B cell (primary cell): ENCODE measurements around the gene GTF3C4. TPM values are rescaled to one million over a fixed set of nuclear protein-coding genes. Genes with fewer than 3 reads are reported as not detected.

Source experiments
- ATAC-seq: fragments of 200-7000 bp; cut with Tn5 transposase; one replicate; pipeline ENCODE4 v1.10.0; 2021; ENCODE audit warnings: low read depth, mild to moderate bottlenecking, moderate number of reproducible peaks, moderate library complexity
- CTCF ChIA-PET: fragments of 350-600 bp; sonication (Branson Sonifier 250); formaldehyde crosslinking; loops from one replicate; lab custom pipeline; 2021; ENCODE audit warnings: antibody characterized with exemption, inconsistent platforms; lab: Charles Lee
- POLR2A ChIA-PET: fragments of 350-600 bp; sonication (Branson Sonifier 250); formaldehyde crosslinking; loops from one replicate; lab custom pipeline; 2021; ENCODE audit warnings: antibody characterized with exemption; lab: Charles Lee
- DNase-seq: peaks from one replicate; pipeline ENCODE4 v3.0.0; 2013
- H2AFZ ChIP-seq: 2 replicates; pipeline ENCODE4 v1.6.1; 2012; ENCODE audit warnings: mild to moderate bottlenecking, low read depth, low read length; ENCODE audit not compliant: insufficient read depth, poor library complexity, severe bottlenecking
- H3K27ac ChIP-seq, 2 donors: 1 replicate in 1 of 2; 2 replicates in 1 of 2; pipeline ENCODE4 v1.5.1; 2012 to 2013; ENCODE audit warnings: low read length in 2 of 2, mild to moderate bottlenecking in 2 of 2, moderate library complexity in 1 of 2
- H3K27me3 ChIP-seq, 4 experiments: fragments of 200-600 bp in 1 of 4; sonication (generic) in 1 of 4; replicated peaks in 1 of 4; 1 replicate in 2 of 4; 2 replicates in 2 of 4; pipeline versions ENCODE4 v1.6.1 to v1.7.0; 2013 to 2016; ENCODE audit warnings: low read length in 3 of 4, mild to moderate bottlenecking in 2 of 4, mixed read lengths in 1 of 4, moderate library complexity in 1 of 4; ENCODE audit not compliant: insufficient read depth in 4 of 4, control insufficient read depth in 3 of 4; ENCODE audit errors: control extremely low read depth in 1 of 4
- H3K36me3 ChIP-seq, 2 experiments: replicated peaks in 1 of 2; 1 replicate in 1 of 2; 2 replicates in 1 of 2; pipeline versions ENCODE4 v1.6.1 to v1.7.1; 2013; ENCODE audit warnings: low read length in 1 of 2; ENCODE audit not compliant: insufficient read depth in 2 of 2, control insufficient read depth in 1 of 2; ENCODE audit errors: control extremely low read depth in 1 of 2, extremely low read depth in 1 of 2
- H3K4me1 ChIP-seq, 2 donors: fragments of 200-600 bp in 1 of 2; sonication (generic) in 1 of 2; 1 replicate in 1 of 2; 2 replicates in 1 of 2; pipeline versions ENCODE4 v1.5.1 to v1.6.1; 2013 to 2017; ENCODE audit warnings: low read length in 2 of 2; ENCODE audit not compliant: control insufficient read depth in 2 of 2, insufficient read depth in 2 of 2
- H3K4me2 ChIP-seq: replicated peaks from 2 replicates; pipeline ENCODE3; 2012; ENCODE audit warnings: mild to moderate bottlenecking, low read depth, low read length; ENCODE audit not compliant: poor library complexity, severe bottlenecking
- H3K4me3 ChIP-seq, 5 experiments: fragments of 200-600 bp in 1 of 5; sonication (generic) in 1 of 5; 1 replicate in 3 of 5; 2 replicates in 2 of 5; pipeline versions ENCODE4 v1.5.1 to v1.7.0; 2011 to 2016; ENCODE audit warnings: low read length in 4 of 5, mild to moderate bottlenecking in 4 of 5, low read depth in 2 of 5, control low read depth in 1 of 5, moderate library complexity in 1 of 5; ENCODE audit not compliant: insufficient read depth in 1 of 5; ENCODE audit errors: control extremely low read depth in 1 of 5, extremely low read depth in 1 of 5
- H3K79me2 ChIP-seq: fragments of 200-600 bp; sonication (generic); one replicate; pipeline ENCODE4 v1.6.0; 2016; ENCODE audit warnings: low read length; ENCODE audit not compliant: control insufficient read depth, insufficient read depth
- H3K9ac ChIP-seq: fragments of 200-600 bp; sonication (generic); 2 replicates; pipeline ENCODE4 v1.6.1; 2017; ENCODE audit warnings: mild to moderate bottlenecking, low read length, moderate library complexity
- H3K9me3 ChIP-seq, 3 donors: one replicate each; pipeline versions ENCODE4 v1.6.1 to v1.7.1; 2013; ENCODE audit warnings: low read length in 2 of 3; ENCODE audit not compliant: control insufficient read depth in 2 of 3, insufficient read depth in 1 of 3; ENCODE audit errors: control extremely low read depth in 1 of 3
- H4K20me1 ChIP-seq: 2 replicates; pipeline ENCODE4 v1.6.0; 2012; ENCODE audit warnings: mild to moderate bottlenecking, low read length; ENCODE audit not compliant: insufficient read depth, control insufficient read depth, poor library complexity, severe bottlenecking
- H3K27ac Mint-ChIP-seq: one replicate; pipeline ENCODE4 v1.8.0; 2021; ENCODE audit warnings: mixed read lengths
- H3K27me3 Mint-ChIP-seq: one replicate; pipeline ENCODE4 v1.8.0; 2021; ENCODE audit warnings: mixed read lengths
- H3K4me1 Mint-ChIP-seq: one replicate; pipeline ENCODE4 v1.8.0; 2021; ENCODE audit warnings: mixed read lengths
- H3K4me3 Mint-ChIP-seq: one replicate; pipeline ENCODE4 v1.8.0; 2021; ENCODE audit warnings: mixed read lengths
- H3K9me3 Mint-ChIP-seq: one replicate; pipeline ENCODE4 v1.8.0; 2022; ENCODE audit warnings: mixed read lengths; ENCODE audit not compliant: insufficient read depth
- EZH2 ChIP-seq: IDR thresholded peaks from 2 replicates; pipeline ENCODE4 v1.6.1; 2012; ENCODE audit warnings: borderline replicate concordance, low read depth, mild to moderate bottlenecking, moderate library complexity, low read length; ENCODE audit not compliant: insufficient read depth, poor library complexity, severe bottlenecking
- WGBS: methylation state at CpG from one replicate; pipeline ENCODE4 v1.1.5; 2013; ENCODE audit warnings: missing lambda C conversion rate; ENCODE audit not compliant: insufficient coverage; 5-methylcytosine and 5-hydroxymethylcytosine counted together
- intact Hi-C: fragments of 100-400 bp; cut with micrococcal nuclease; formaldehyde crosslinking; loops from one replicate; pipeline ENCODE4 v1.10.0; 2022
- polyA plus RNA-seq: library from polyadenylated mRNA; depleted of rRNA; stranded (reverse); fragments of >200 nt; gene quantifications from 2 replicates; pipeline ENCODE4 v1.2.3, GENCODE V29; 2012
- total RNA-seq, 2 donors: library from RNA; stranded (reverse); fragments of 120-200 nt in 1 of 2; gene quantifications; 1 replicate in 1 of 2; 2 replicates in 1 of 2; pipeline versions ENCODE4 v1.2.3 to v1.2.4, GENCODE V29; 2013 to 2022
- TF ChIP-seq, protein P1 (sequence below): fragments of 200-600 bp; IDR thresholded peaks from one replicate; pipeline ENCODE4 v1.8.0; 2022; ENCODE audit warnings: antibody characterized with exemption, mild to moderate bottlenecking

Gene GTF3C4
- total and polyA plus RNA-seq, 2 donors (not counting 1 experiment from before 2014, with no cell fraction given): 1.5 to 17.0 TPM

DNA sequence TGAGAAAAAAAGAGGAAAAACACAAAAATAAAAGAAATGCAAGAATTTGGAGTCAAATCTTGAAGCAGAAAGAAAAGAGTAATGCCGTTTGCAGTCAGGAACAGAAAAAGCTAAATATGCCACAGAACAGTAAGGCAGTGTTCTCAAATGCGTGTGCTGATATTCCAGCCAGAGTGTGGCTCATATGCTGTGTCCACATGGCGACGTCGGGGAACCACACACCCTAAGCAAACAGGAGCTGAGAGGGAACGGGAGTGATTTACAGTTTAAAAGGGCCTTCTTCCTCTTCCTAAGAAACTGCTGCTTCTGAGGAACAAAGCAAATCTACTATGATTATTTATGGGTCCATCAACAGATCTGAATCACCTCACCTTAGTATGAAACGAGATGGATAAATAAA lies 43.2 kb upstream of the GTF3C4 start:
- no peaks in the 10 kb centered on the region for H3K9me3 ChIP-seq
- H3K36me3 ChIP-seq: peaks cover 6 to 49% of the 10 kb centered on the region in 2 experiments
- no peaks in the 10 kb centered on the region for H3K4me1 Mint-ChIP-seq
- intact Hi-C loops: no loop called here
- H3K4me3 Mint-ChIP-seq: no peak overlapping the region
- H3K27ac Mint-ChIP-seq: no peak overlapping the region
- no peaks in the 10 kb centered on the region for H3K4me1 ChIP-seq
- no peak overlapping the region for H3K27ac ChIP-seq
- no peak overlapping the region for H3K4me2 ChIP-seq
- H3K79me2 ChIP-seq: no peaks in the 10 kb centered on the region
- H3K9ac ChIP-seq: no peak overlapping the region
- no peak overlapping the region for H2AFZ ChIP-seq
- H4K20me1 ChIP-seq: no peaks in the 10 kb centered on the region
- POLR2A ChIA-PET: no interaction called here
- no peaks in the 10 kb centered on the region for H3K27me3 ChIP-seq
- no peaks in the 10 kb centered on the region for H3K27me3 Mint-ChIP-seq
- H3K4me3 ChIP-seq: no peak overlapping the region
- no peak for DNase-seq
- no peaks in the 10 kb centered on the region for H3K9me3 Mint-ChIP-seq
- no peak for ATAC-seq
- WGBS: 77% methylated on average over 2 of the region's 7 CpGs
- CTCF ChIA-PET: no interaction called here
- TF ChIP-seq, protein P1, sequence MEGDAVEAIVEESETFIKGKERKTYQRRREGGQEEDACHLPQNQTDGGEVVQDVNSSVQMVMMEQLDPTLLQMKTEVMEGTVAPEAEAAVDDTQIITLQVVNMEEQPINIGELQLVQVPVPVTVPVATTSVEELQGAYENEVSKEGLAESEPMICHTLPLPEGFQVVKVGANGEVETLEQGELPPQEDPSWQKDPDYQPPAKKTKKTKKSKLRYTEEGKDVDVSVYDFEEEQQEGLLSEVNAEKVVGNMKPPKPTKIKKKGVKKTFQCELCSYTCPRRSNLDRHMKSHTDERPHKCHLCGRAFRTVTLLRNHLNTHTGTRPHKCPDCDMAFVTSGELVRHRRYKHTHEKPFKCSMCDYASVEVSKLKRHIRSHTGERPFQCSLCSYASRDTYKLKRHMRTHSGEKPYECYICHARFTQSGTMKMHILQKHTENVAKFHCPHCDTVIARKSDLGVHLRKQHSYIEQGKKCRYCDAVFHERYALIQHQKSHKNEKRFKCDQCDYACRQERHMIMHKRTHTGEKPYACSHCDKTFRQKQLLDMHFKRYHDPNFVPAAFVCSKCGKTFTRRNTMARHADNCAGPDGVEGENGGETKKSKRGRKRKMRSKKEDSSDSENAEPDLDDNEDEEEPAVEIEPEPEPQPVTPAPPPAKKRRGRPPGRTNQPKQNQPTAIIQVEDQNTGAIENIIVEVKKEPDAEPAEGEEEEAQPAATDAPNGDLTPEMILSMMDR: no peak
- no peak for TF ChIP-seq EZH2

GRCh38 chr9:132627594-132627993 lies 42.7 kb upstream of the GTF3C4 start:
- Mint-ChIP-seq H3K9me3 (no peaks in the 10 kb centered on the region), H3K4me1 (no peaks in the 10 kb centered on the region), H3K27ac (no peak overlapping the region), H3K4me3 (no peak overlapping the region), H3K27me3 (no peaks in the 10 kb centered on the region)
- Histone ChIP-seq H3K27me3 (no peaks in the 10 kb centered on the region), H3K79me2 (no peaks in the 10 kb centered on the region), H3K9me3 (no peaks in the 10 kb centered on the region), H4K20me1 (no peaks in the 10 kb centered on the region), H3K4me3 (no peak overlapping the region), H3K27ac (no peak overlapping the region), H2AFZ (no peak overlapping the region), H3K9ac (no peak overlapping the region), H3K4me1 (no peaks in the 10 kb centered on the region), H3K36me3 (peaks cover 8 to 49% of the 10 kb centered on the region in 2 experiments), H3K4me2 (no peak overlapping the region)
- ATAC-seq (no peak), DNase-seq (no peak)
- ChIA-PET POLR2A (no interaction called here), CTCF (no interaction called here)
- TF ChIP-seq, protein P1: no peak
- TF ChIP-seq EZH2: no peak
- intact Hi-C loops: no loop called here
- 94% methylated on average over 8 of the region's 11 CpGs for WGBS
